ENCODE data around the gene FTH1.

Gene FTH1

DNA sequence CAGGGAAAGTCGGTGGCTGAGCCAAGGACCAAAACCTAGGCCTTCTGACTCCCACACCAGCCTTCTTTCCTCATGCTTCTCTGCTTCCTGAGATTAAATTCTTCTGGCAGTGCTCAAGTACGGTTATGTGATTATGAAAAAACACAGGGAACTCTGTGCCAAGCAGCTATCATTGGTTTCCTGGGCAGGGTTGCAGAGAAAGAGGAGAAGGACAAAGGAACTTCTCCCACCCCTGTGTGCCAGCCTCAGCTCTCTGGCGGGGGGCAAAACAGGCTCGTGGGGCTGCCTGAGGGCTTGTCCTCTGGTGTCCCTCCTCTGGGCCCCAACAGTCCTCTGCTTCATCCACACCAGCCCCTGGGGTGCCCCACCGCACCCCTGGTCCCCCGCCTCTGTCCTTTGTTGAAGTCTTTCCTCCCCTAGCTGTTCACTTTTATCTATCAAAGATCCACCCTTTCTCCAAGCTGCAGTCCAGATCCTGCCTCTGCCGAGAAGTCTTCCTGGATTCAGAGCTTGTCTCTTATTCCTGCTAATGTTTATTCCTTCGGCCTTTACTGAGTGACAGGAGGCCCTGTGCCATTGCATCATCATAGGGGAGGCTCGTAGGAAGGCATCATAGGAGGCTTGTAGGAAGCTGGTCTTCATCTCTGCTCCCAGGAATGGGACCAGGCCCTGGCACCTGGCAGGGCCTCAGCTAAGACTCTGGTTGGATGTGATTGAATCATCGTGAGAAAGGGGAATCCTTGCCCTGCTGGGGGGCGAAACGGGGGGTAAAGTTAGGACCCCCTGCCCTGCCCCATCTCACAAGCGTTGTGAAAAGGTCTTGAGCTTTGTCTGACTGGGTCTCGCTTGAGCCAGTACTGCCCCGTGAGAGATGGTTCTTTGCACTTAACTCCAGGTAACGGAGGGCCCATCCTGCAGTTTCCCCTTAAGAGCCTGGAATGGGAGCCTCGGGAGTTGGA lies 11.5 kb upstream of the FTH1 start:
- H3K4me3 ChIP-seq (ENCODE audit: insufficient read length, low read depth): no peak overlapping the region
- no peaks in the 10 kb centered on the region for H3K9me3 ChIP-seq (ENCODE audit: insufficient read depth, low read length)
- TF ChIP-seq ZNF274 (IDR thresholded peaks at IDR 0.05; ENCODE audit: low read depth, low read length) (no peak), SUZ12 (IDR thresholded peaks at IDR 0.05; ENCODE audit: extremely low read depth, insufficient read depth, insufficient read length) (no peak), YY1 (IDR thresholded peaks at IDR 0.05; ENCODE audit: insufficient read depth, insufficient read length) (no peak)
- no peak overlapping the region for H3K9ac ChIP-seq (ENCODE audit: insufficient read length, low read depth)
- no peak for DNase-seq (ENCODE audit: low read depth, low spot score)
- H3K27me3 ChIP-seq (ENCODE audit: insufficient read depth, insufficient read length): peaks cover 27% of the 10 kb centered on the region
- no peaks in the 10 kb centered on the region for H3K36me3 ChIP-seq (ENCODE audit: insufficient read depth, insufficient read length, low read length)
- peaks cover 5% of the 10 kb centered on the region for H3K4me1 ChIP-seq (ENCODE audit: insufficient read depth, insufficient read length)

DNA sequence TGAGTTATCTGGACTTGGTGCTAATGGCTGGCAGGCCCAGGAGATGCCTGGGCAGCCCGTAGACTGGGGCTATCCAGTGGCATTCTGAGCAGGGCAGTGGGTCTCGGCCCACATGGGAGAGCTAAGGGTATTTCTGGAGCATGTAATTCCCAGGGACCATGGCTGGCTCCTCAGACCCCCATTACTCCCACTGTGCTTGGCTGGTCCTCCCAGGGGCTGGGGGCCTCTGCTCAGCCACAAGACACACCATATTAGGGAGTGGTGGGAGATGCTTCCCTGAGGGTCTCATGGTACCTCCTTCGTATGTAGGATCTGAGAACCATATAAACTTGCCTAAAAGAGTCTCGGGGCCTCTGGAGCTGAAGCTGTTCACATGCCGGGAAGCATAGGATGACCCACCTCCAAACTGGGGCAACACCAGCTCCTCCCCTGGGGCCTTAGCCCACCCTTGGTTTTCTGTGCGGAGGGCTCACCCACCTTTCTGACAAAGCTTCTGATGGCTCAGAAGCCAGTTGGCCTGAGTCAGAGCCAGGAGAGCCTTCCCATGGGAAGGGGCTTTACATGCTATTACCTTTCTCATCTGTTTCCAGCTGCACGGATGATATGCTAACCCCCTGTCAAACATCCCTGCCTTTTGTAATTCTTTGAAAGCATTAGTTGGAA lies 9.5 kb upstream of the FTH1 start:
- H3K4me3 ChIP-seq (ENCODE audit: insufficient read length, low read depth): no peak overlapping the region
- H3K9me3 ChIP-seq (ENCODE audit: insufficient read depth, low read length): no peaks in the 10 kb centered on the region
- no peak for TF ChIP-seq ZNF274 (IDR thresholded peaks at IDR 0.05; ENCODE audit: low read depth, low read length)
- TF ChIP-seq SUZ12 (IDR thresholded peaks at IDR 0.05; ENCODE audit: extremely low read depth, insufficient read depth, insufficient read length): no peak
- no peak for TF ChIP-seq YY1 (IDR thresholded peaks at IDR 0.05; ENCODE audit: insufficient read depth, insufficient read length)
- peaks cover 20% of the 10 kb centered on the region for H3K27me3 ChIP-seq (ENCODE audit: insufficient read depth, insufficient read length)
- peaks cover 16% of the 10 kb centered on the region for H3K4me1 ChIP-seq (ENCODE audit: insufficient read depth, insufficient read length)
- DNase-seq (ENCODE audit: low read depth, low spot score): no peak
- no peaks in the 10 kb centered on the region for H3K36me3 ChIP-seq (ENCODE audit: insufficient read depth, insufficient read length, low read length)
- H3K9ac ChIP-seq (ENCODE audit: insufficient read length, low read depth): no peak overlapping the region

DNA sequence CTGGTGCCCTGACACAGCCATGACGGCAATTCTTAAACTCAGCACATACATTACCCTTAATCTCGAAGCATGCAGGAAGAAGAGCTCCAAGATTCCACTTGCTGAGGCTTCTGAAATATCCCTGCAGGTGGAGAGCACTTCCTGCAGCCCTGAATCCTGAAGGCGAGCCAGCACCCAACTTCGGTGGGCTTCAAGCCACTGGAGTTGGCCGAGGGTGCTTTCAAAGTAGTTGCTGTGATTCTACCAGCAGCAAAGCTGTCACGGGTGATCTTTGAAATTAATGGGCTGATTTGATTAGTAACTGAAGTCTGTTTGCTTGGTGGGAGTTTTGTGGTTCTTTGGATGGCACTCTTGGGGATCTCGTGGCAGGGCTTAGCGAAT lies 9.0 kb upstream of the FTH1 start:
- H3K36me3 ChIP-seq (ENCODE audit: insufficient read depth, insufficient read length, low read length): no peaks in the 10 kb centered on the region
- no peak overlapping the region for H3K4me3 ChIP-seq (ENCODE audit: insufficient read length, low read depth)
- no peak overlapping the region for H3K9ac ChIP-seq (ENCODE audit: insufficient read length, low read depth)
- H3K9me3 ChIP-seq (ENCODE audit: insufficient read depth, low read length): no peaks in the 10 kb centered on the region
- H3K4me1 ChIP-seq (ENCODE audit: insufficient read depth, insufficient read length): peaks cover 19% of the 10 kb centered on the region
- H3K27me3 ChIP-seq (ENCODE audit: insufficient read depth, insufficient read length): peaks cover 20% of the 10 kb centered on the region
- no peak for DNase-seq (ENCODE audit: low read depth, low spot score)
- no peak for TF ChIP-seq ZNF274 (IDR thresholded peaks at IDR 0.05; ENCODE audit: low read depth, low read length)
- TF ChIP-seq SUZ12 (IDR thresholded peaks at IDR 0.05; ENCODE audit: extremely low read depth, insufficient read depth, insufficient read length): no peak
- no peak for TF ChIP-seq YY1 (IDR thresholded peaks at IDR 0.05; ENCODE audit: insufficient read depth, insufficient read length)

DNA sequence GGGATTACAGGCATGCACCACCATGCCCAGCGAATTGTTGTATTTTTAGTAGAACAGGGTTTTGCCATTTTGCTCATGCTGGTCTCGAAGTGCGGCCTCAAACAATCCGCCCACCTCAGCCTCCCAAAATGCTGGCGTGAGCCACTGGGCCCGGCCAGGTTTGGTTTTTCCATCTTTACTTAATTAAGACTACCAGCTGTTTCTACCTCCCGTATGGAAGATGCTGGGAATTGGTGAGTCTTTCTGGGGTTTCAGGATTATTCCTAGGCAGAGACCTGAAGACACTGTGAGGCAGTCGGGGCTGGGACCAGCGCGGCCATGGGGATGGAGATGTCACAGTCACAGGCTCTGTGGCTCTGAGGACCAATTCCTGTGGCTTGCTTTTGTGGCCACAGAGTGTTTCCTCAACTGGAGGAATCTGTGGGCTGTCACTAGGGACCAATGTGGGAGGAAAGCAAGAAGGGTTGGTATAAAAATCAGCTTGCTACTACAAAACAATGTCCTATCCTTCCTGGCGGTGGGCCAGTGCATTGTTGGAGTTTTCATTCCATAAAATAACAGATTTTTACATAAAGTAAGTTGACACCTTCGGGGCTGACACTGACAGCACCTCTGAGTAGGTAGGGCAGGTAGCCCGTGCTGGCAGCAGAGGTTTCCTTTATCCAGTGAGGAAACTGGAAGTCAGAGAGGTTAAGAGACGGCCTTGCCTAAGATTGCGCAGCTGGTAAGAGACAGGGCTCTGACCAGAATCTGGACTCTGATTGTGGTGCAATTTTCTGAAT lies 8.4 kb upstream of the FTH1 start:
- DNase-seq (ENCODE audit: low read depth, low spot score): no peak
- Histone ChIP-seq H3K36me3 (ENCODE audit: insufficient read depth, insufficient read length, low read length) (no peaks in the 10 kb centered on the region), H3K4me1 (ENCODE audit: insufficient read depth, insufficient read length) (peaks cover 21% of the 10 kb centered on the region), H3K9me3 (ENCODE audit: insufficient read depth, low read length) (no peaks in the 10 kb centered on the region), H3K27me3 (ENCODE audit: insufficient read depth, insufficient read length) (peaks cover 15% of the 10 kb centered on the region), H3K9ac (ENCODE audit: insufficient read length, low read depth) (no peak overlapping the region), H3K4me3 (ENCODE audit: insufficient read length, low read depth) (no peak overlapping the region)
- TF ChIP-seq YY1 (IDR thresholded peaks at IDR 0.05; ENCODE audit: insufficient read depth, insufficient read length) (no peak), ZNF274 (IDR thresholded peaks at IDR 0.05; ENCODE audit: low read depth, low read length) (no peak), SUZ12 (IDR thresholded peaks at IDR 0.05; ENCODE audit: extremely low read depth, insufficient read depth, insufficient read length) (no peak)

DNA sequence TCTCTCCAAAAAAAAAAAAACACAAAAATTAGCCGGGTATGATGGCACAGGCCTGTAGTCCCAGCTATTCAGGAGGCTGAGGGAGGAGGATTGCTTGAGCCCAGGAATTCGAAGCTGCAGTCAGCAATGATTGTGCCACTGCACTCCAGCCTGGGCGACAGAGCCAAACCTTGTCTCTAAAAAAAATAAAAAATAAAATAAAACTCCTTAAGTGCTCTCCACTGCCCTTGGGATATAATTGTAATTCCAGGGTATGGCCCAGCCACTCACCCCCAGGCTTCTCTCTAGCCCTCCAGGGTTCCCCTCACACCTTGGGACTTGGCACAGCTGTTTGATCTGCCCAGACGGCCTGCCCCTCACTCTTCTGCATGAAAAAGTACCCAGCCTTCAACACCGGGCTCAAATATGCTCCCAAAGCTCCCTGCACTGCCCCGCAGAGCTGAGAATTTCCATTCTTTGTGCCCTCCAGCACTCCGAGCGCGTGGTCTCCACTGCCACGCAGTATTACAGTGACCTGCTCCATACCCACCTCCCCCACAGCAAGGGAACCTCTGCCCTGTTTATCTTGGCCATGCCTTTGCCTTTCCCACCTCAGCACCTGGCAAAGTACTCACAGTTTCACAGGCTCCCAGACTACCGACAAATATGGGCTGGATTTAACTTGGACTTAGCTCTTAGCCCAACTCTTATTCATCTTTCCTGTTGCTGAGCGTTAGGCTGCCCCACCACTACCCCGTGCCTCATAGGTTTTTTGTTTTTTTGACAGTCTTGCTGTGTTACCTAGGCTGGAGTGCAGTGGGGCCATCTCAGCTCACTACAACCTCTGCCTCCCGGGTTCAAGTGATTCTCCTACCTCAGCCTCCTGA lies 7.6 kb upstream of the FTH1 start:
- TF ChIP-seq SUZ12 (IDR thresholded peaks at IDR 0.05; ENCODE audit: extremely low read depth, insufficient read depth, insufficient read length) (no peak), ZNF274 (IDR thresholded peaks at IDR 0.05; ENCODE audit: low read depth, low read length) (no peak), YY1 (IDR thresholded peaks at IDR 0.05; ENCODE audit: insufficient read depth, insufficient read length) (no peak)
- no peak overlapping the region for H3K9ac ChIP-seq (ENCODE audit: insufficient read length, low read depth)
- H3K9me3 ChIP-seq (ENCODE audit: insufficient read depth, low read length): no peaks in the 10 kb centered on the region
- H3K36me3 ChIP-seq (ENCODE audit: insufficient read depth, insufficient read length, low read length): no peaks in the 10 kb centered on the region
- H3K4me3 ChIP-seq (ENCODE audit: insufficient read length, low read depth): no peak overlapping the region
- DNase-seq (ENCODE audit: low read depth, low spot score): no peak
- H3K4me1 ChIP-seq (ENCODE audit: insufficient read depth, insufficient read length): peaks cover 22% of the 10 kb centered on the region
- H3K27me3 ChIP-seq (ENCODE audit: insufficient read depth, insufficient read length): peaks cover 8% of the 10 kb centered on the region

DNA sequence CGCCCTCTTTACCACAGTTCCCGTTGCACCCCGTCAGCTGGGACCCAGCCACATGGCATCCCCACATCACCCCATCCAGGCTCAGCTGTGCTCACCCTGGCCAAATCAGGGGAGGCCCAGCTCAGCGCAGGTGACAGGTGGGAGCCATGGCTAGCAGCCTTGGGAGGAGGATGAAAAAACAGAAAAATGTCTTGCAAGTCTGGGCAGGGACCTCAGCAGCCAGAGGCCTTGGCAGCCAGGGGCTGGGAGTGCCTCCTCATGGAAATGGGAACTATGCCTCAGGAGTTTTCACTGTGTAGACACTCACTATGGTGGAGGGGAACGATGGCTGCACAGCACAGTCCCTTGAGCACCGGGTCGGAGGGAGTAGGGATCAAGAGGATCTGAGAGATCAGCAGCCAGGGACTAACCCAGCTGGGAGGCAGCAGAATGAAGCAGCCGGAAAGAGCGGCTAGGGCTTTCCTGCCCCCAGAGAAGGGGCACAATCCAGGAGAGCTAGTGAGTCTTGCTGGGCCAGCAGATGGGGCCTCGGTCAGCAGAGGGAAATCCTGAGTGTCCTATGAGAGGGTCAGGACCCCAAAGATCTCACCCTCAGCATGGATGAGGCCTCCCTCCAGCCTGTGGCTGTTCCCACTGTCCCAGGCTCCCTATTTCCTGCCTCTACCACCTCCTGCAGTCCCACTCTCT lies 6.2 kb upstream of the FTH1 start:
- Histone ChIP-seq H3K36me3 (ENCODE audit: insufficient read depth, insufficient read length, low read length) (no peaks in the 10 kb centered on the region), H3K27me3 (ENCODE audit: insufficient read depth, insufficient read length) (peaks cover 4% of the 10 kb centered on the region), H3K9ac (ENCODE audit: insufficient read length, low read depth) (peak overlapping the region; percentile 29), H3K4me3 (ENCODE audit: insufficient read length, low read depth) (no peak overlapping the region), H3K9me3 (ENCODE audit: insufficient read depth, low read length) (no peaks in the 10 kb centered on the region), H3K4me1 (ENCODE audit: insufficient read depth, insufficient read length) (peaks cover 25% of the 10 kb centered on the region)
- TF ChIP-seq ZNF274 (IDR thresholded peaks at IDR 0.05; ENCODE audit: low read depth, low read length) (no peak), YY1 (IDR thresholded peaks at IDR 0.05; ENCODE audit: insufficient read depth, insufficient read length) (no peak)
- DNase-seq (ENCODE audit: low read depth, low spot score): no peak
